ENCODE data around the gene SYNPO2.

The SYNPO2 gene

GRCh38 chr4:119037709-119038108 lies 149.1 kb downstream of the SYNPO2 start:
- H4K20me1 ChIP-seq (ENCODE audit: insufficient read depth, low read length) = no peaks in the 10 kb centered on the region
- DNase-seq (no peak), ATAC-seq (ENCODE audit: insufficient read depth, low read depth) (no peak)
- H3K4me3 ChIP-seq (ENCODE audit: low read depth in 1 of 2, low read length in 2 of 2) = no peak overlapping the region
- no peak overlapping the region for H3K4me2 ChIP-seq (ENCODE audit: insufficient read depth, low read length)
- H3K9ac ChIP-seq (ENCODE audit: low read depth, low read length) = no peak overlapping the region
- TF ChIP-seq CTCF (IDR thresholded peaks at IDR 0.05; ENCODE audit: borderline replicate concordance, extremely low read depth, low read length, poor library complexity, severe bottlenecking) (no peak), EZH2 (IDR thresholded peaks at IDR 0.05; ENCODE audit: borderline replicate concordance, low read depth, low read length, severe bottlenecking) (no peak)
- H3K27me3 ChIP-seq (ENCODE audit: insufficient read depth, low read length, poor library complexity) = no peaks in the 10 kb centered on the region
- no peaks in the 10 kb centered on the region for H3K9me3 ChIP-seq (ENCODE audit: insufficient read depth, low read length, severe bottlenecking)
- H3K36me3 ChIP-seq (ENCODE audit: insufficient read depth, low read length) = no peaks in the 10 kb centered on the region
- no peak overlapping the region for H3K27ac ChIP-seq (ENCODE audit: low read length)
- no peaks in the 10 kb centered on the region for H3K79me2 ChIP-seq (ENCODE audit: insufficient read depth, low read length)
- no peak overlapping the region for H2AFZ ChIP-seq (ENCODE audit: low read depth, low read length)
- no peaks in the 10 kb centered on the region; the same call in 1 of the 2 replicates for H3K4me1 ChIP-seq (ENCODE audit: insufficient read depth, low read length)

- H2AFZ ChIP-seq (ENCODE audit: low read depth, low read length) = no peak overlapping the region
- TF ChIP-seq CTCF (IDR thresholded peaks at IDR 0.05; ENCODE audit: borderline replicate concordance, extremely low read depth, low read length, poor library complexity, severe bottlenecking) = no peak
- no peak for TF ChIP-seq EZH2 (IDR thresholded peaks at IDR 0.05; ENCODE audit: borderline replicate concordance, low read depth, low read length, severe bottlenecking)
- no peaks in the 10 kb centered on the region for H3K36me3 ChIP-seq (ENCODE audit: insufficient read depth, low read length)
- no peak overlapping the region for H3K4me2 ChIP-seq (ENCODE audit: insufficient read depth, low read length)
- no peaks in the 10 kb centered on the region for H3K79me2 ChIP-seq (ENCODE audit: insufficient read depth, low read length)
- H3K27ac ChIP-seq (ENCODE audit: low read length) = no peak overlapping the region
- no peak overlapping the region for H3K9ac ChIP-seq (ENCODE audit: low read depth, low read length)
- DNase-seq (no peak), ATAC-seq (ENCODE audit: insufficient read depth, low read depth) (no peak)
- no peaks in the 10 kb centered on the region; the same call in 1 of the 2 replicates for H3K4me1 ChIP-seq (ENCODE audit: insufficient read depth, low read length)
- H3K4me3 ChIP-seq (ENCODE audit: low read depth in 1 of 2, low read length in 2 of 2) = no peak overlapping the region
- no peaks in the 10 kb centered on the region for H3K27me3 ChIP-seq (ENCODE audit: insufficient read depth, low read length, poor library complexity)
- H4K20me1 ChIP-seq (ENCODE audit: insufficient read depth, low read length) = no peaks in the 10 kb centered on the region
- H3K9me3 ChIP-seq (ENCODE audit: insufficient read depth, low read length, severe bottlenecking) = no peaks in the 10 kb centered on the region
Observed at GRCh38 chr4:119038116-119038841, 149.6 kb downstream of the SYNPO2 start.

- DNase-seq (no peak), ATAC-seq (ENCODE audit: insufficient read depth, low read depth) (no peak)
- no peak for TF ChIP-seq EZH2 (IDR thresholded peaks at IDR 0.05; ENCODE audit: borderline replicate concordance, low read depth, low read length, severe bottlenecking)
- no peak for TF ChIP-seq CTCF (IDR thresholded peaks at IDR 0.05; ENCODE audit: borderline replicate concordance, extremely low read depth, low read length, poor library complexity, severe bottlenecking)
- no peak overlapping the region for H3K9ac ChIP-seq (ENCODE audit: low read depth, low read length)
- H3K4me1 ChIP-seq (ENCODE audit: insufficient read depth, low read length) = no peaks in the 10 kb centered on the region; the same call in 1 of the 2 replicates
- H4K20me1 ChIP-seq (ENCODE audit: insufficient read depth, low read length) = no peaks in the 10 kb centered on the region
- H3K4me2 ChIP-seq (ENCODE audit: insufficient read depth, low read length) = no peak overlapping the region
- H3K36me3 ChIP-seq (ENCODE audit: insufficient read depth, low read length) = no peaks in the 10 kb centered on the region
- H3K27me3 ChIP-seq (ENCODE audit: insufficient read depth, low read length, poor library complexity) = no peaks in the 10 kb centered on the region
- H3K79me2 ChIP-seq (ENCODE audit: insufficient read depth, low read length) = no peaks in the 10 kb centered on the region
- no peaks in the 10 kb centered on the region for H3K9me3 ChIP-seq (ENCODE audit: insufficient read depth, low read length, severe bottlenecking)
- H3K27ac ChIP-seq (ENCODE audit: low read length) = no peak overlapping the region
- no peak overlapping the region for H3K4me3 ChIP-seq (ENCODE audit: low read depth in 1 of 2, low read length in 2 of 2)
- no peak overlapping the region for H2AFZ ChIP-seq (ENCODE audit: low read depth, low read length)
Observed at GRCh38 chr4:119039160-119039559, 150.5 kb downstream of the SYNPO2 start.

Data from DND-41 (cell line).